Articular chondrocyte of knee joint (primary cell): ENCODE measurements around the gene SLC16A12. TPM values are rescaled to one million over a fixed set of nuclear protein-coding genes. Genes with fewer than 3 reads are reported as not detected.

ENCODE experiments used
- total RNA-seq: library from RNA; depleted of rRNA; stranded (reverse); fragments of >200 nt; gene quantifications from 2 replicates; pipeline ENCODE4 v1.2.3, GENCODE V29; 2012

Gene SLC16A12
- not detected in 2 replicates for total RNA-seq

DNA sequence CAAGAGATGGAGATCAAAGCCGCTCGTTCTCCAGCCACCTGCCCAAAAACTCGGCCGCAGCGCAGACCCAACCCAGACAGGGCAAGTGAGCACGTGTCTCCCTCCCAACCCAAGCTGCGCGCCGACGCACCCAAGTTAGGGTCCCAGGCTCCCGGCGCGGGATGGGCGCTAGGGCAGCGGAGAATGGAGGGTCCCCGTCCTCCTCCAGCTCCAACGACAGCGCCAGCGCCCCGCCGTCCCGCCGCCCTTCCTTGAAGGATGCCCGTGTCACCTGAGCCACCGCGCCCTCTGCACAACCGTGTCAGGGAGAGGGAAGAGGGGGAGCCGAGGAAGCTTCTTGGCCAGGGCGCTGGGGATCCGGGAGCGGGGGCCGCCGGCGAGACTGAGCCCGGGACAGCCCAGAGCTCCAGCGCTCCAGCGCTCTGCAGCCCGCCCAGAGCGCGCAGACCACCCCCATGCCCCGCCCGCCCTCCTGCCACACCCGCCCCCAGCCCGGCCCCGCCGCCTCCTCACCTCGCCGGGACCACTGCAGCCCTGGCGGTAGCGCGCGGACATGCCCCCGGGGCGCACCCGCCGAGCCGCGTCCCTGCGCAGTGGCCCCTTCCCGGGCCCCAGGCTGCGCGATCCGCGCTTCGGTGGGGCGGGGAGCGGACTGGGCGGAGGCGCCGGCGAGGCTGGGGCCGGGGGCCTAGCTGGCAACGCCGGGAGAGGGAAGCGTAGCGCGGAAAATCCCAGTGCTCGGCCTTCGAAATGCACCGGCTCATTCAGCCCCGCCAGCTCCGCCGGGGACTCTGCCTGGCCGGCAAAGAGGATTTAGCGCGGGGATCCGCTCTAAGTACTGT lies at the start of gene SLC16A12:
SLC16A12 (minus strand) TSS at position 424 of the 842 bp plus-strand sequence. CDS start 73,016 bp downstream, outside the sequence.

GRCh38 chr10:89414146-89414878 lies 121.1 kb downstream of the SLC16A12 start, which contains the start of gene IFIT5:
IFIT5 (plus strand) TSS chr10:89414568; CDS start chr10:89414799, 231 bp downstream.

DNA sequence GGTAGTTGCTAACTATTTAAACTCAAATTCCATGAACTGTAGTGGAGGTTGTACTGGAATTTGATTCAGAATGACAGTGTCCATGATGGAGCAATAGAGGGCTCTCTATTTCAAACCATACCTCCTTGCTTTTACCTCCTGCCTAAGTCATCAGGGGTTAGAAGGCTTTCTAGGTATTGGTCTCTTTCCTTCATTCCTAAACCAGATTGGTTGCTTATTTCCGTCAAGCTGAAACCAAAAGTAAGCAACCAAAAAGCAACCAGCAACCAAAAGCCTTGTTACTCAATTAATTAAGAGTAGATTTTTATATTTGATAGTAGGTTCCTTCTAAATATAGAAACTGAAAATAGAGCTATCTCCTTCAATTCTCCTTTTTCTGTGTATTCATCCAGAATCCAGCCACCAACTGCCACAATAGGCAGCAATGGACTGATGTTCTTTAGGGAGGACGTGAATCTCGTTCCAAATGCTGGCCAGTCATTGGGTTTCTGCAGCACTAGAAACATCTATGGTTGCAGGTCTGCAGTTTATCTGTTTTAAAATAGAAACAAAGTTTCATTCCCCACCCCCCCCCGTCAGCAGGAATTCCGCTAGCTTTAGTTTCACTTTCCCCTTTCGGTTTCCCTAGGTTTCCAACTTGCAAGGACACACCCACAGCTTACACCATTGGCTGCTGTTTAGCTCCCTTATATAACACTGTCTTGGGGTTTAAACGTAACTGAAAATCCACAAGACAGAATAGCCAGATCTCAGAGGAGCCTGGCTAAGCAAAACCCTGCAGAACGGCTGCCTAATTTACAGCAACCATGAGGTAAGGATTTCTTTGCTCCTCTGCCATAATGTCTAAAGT lies 143.3 kb downstream of the SLC16A12 start, which contains the start of gene IFIT1:
IFIT1 (plus strand) TSS at position 717 of the 850 bp plus-strand sequence; CDS start at position 807, 90 bp downstream.

Other genes with a start within 250 kb of the SLC16A12 start
- gene IFIT2, start 233.5 kb downstream of the SLC16A12 start, total RNA-seq = 7.4 and 9.9 TPM in 2 replicates
- 45.0 and 48.6 TPM in 2 replicates for gene IFIT3, start 207.6 kb downstream of the SLC16A12 start, total RNA-seq
- gene IFIT1B, start 157.5 kb downstream of the SLC16A12 start, total RNA-seq = not detected in 2 replicates
- gene IFIT1, start 143.0 kb downstream of the SLC16A12 start, total RNA-seq = 33.3 and 45.0 TPM in 2 replicates
- gene IFIT5, start 121.0 kb downstream of the SLC16A12 start, total RNA-seq = 39.5 and 42.4 TPM in 2 replicates
- gene PANK1, start 109.6 kb upstream of the SLC16A12 start, total RNA-seq = 6.7 and 9.1 TPM in 2 replicates
- 12.8 and 16.6 TPM in 2 replicates for gene KIF20B, start 166.0 kb upstream of the SLC16A12 start, total RNA-seq